Measurements from ENCODE around the gene GLCCI1.

The GLCCI1 gene

GRCh38 chr7:8121243-8121642 is 152.6 kb downstream of the GLCCI1 start:
- Histone ChIP-seq H3K9me3 (ENCODE audit: control insufficient read depth, low read length) (no peaks in the 10 kb centered on the region), H3K27me3 (ENCODE audit: control insufficient read depth, insufficient read depth, low read length, poor library complexity, severe bottlenecking) (no peaks in the 10 kb centered on the region), H3K36me3 (ENCODE audit: control insufficient read depth, insufficient read depth, low read length) (no peaks in the 10 kb centered on the region), H3K27ac (ENCODE audit: insufficient read depth, low read depth, low read length, poor library complexity, severe bottlenecking) (no peak overlapping the region), H3K4me1 (ENCODE audit: control insufficient read depth, insufficient read depth, low read length) (peaks cover 3% of the 10 kb centered on the region), H3K4me3 (ENCODE audit: insufficient read depth, low read depth, low read length) (no peak overlapping the region)
- WGBS, 2 experiments: 91 to 94% methylated on average over 3 of the region's 3 CpGs

- Histone ChIP-seq H3K4me1 (ENCODE audit: control insufficient read depth, insufficient read depth, low read length) (peaks cover 3% of the 10 kb centered on the region), H3K9me3 (ENCODE audit: control insufficient read depth, low read length) (no peaks in the 10 kb centered on the region), H3K27ac (ENCODE audit: insufficient read depth, low read depth, low read length, poor library complexity, severe bottlenecking) (no peak overlapping the region), H3K4me3 (ENCODE audit: insufficient read depth, low read depth, low read length) (no peak overlapping the region), H3K27me3 (ENCODE audit: control insufficient read depth, insufficient read depth, low read length, poor library complexity, severe bottlenecking) (no peaks in the 10 kb centered on the region), H3K36me3 (ENCODE audit: control insufficient read depth, insufficient read depth, low read length) (no peaks in the 10 kb centered on the region)
- 91 to 93% methylated on average over 8 of the region's 8 CpGs for WGBS, 2 experiments
These were observed 157.3 kb downstream of the GLCCI1 start for GRCh38 chr7:8125680-8126444.

- Histone ChIP-seq H3K27ac (ENCODE audit: insufficient read depth, low read depth, low read length, poor library complexity, severe bottlenecking) (no peak overlapping the region), H3K36me3 (ENCODE audit: control insufficient read depth, insufficient read depth, low read length) (no peaks in the 10 kb centered on the region), H3K4me1 (ENCODE audit: control insufficient read depth, insufficient read depth, low read length) (peaks cover 3% of the 10 kb centered on the region), H3K27me3 (ENCODE audit: control insufficient read depth, insufficient read depth, low read length, poor library complexity, severe bottlenecking) (no peaks in the 10 kb centered on the region), H3K9me3 (ENCODE audit: control insufficient read depth, low read length) (no peaks in the 10 kb centered on the region), H3K4me3 (ENCODE audit: insufficient read depth, low read depth, low read length) (no peak overlapping the region)
- 92 to 97% methylated on average over 2 of the region's 2 CpGs for WGBS, 2 experiments
These were observed 158.1 kb downstream of the GLCCI1 start for GRCh38 chr7:8126601-8127167.

- Histone ChIP-seq H3K27ac (ENCODE audit: insufficient read depth, low read depth, low read length, poor library complexity, severe bottlenecking) (no peak overlapping the region), H3K4me3 (ENCODE audit: insufficient read depth, low read depth, low read length) (no peak overlapping the region)
- 93 to 94% methylated on average over 12 of the region's 12 CpGs for WGBS, 2 experiments
These were observed 160.1 kb downstream of the GLCCI1 start for GRCh38 chr7:8128449-8129317.

GRCh38 chr7:8129318-8129659 is 160.7 kb downstream of the GLCCI1 start:
- H3K9me3 ChIP-seq (ENCODE audit: control insufficient read depth, low read length): no peaks in the 10 kb centered on the region
- H3K4me1 ChIP-seq (ENCODE audit: control insufficient read depth, insufficient read depth, low read length): no peaks in the 10 kb centered on the region
- no peak overlapping the region for H3K4me3 ChIP-seq (ENCODE audit: insufficient read depth, low read depth, low read length)
- WGBS, 2 experiments: 93 to 94% methylated on average over 1 of the region's 1 CpG
- no peak overlapping the region for H3K27ac ChIP-seq (ENCODE audit: insufficient read depth, low read depth, low read length, poor library complexity, severe bottlenecking)
- no peaks in the 10 kb centered on the region for H3K27me3 ChIP-seq (ENCODE audit: control insufficient read depth, insufficient read depth, low read length, poor library complexity, severe bottlenecking)
- H3K36me3 ChIP-seq (ENCODE audit: control insufficient read depth, insufficient read depth, low read length): no peaks in the 10 kb centered on the region

More at GRCh38 chr7:8128449-8129317, 160.1 kb downstream of the GLCCI1 start:
- no peaks in the 10 kb centered on the region for H3K27me3 ChIP-seq (ENCODE audit: control insufficient read depth, insufficient read depth, low read length, poor library complexity, severe bottlenecking)
- no peaks in the 10 kb centered on the region for H3K36me3 ChIP-seq (ENCODE audit: control insufficient read depth, insufficient read depth, low read length)
- no peaks in the 10 kb centered on the region for H3K4me1 ChIP-seq (ENCODE audit: control insufficient read depth, insufficient read depth, low read length)
- H3K9me3 ChIP-seq (ENCODE audit: control insufficient read depth, low read length): no peaks in the 10 kb centered on the region

- no peaks in the 10 kb centered on the region for H3K36me3 ChIP-seq (ENCODE audit: control insufficient read depth, insufficient read depth, low read length)
- H3K4me1 ChIP-seq (ENCODE audit: control insufficient read depth, insufficient read depth, low read length): no peaks in the 10 kb centered on the region
- H3K9me3 ChIP-seq (ENCODE audit: control insufficient read depth, low read length): no peaks in the 10 kb centered on the region
- whole genome bisulfite sequencing, 2 experiments: 97 to 100% methylated on average over 1 of the region's 1 CpG
- H3K27ac ChIP-seq (ENCODE audit: insufficient read depth, low read depth, low read length, poor library complexity, severe bottlenecking): no peak overlapping the region
- no peak overlapping the region for H3K4me3 ChIP-seq (ENCODE audit: insufficient read depth, low read depth, low read length)
- no peaks in the 10 kb centered on the region for H3K27me3 ChIP-seq (ENCODE audit: control insufficient read depth, insufficient read depth, low read length, poor library complexity, severe bottlenecking)
These were observed 162.1 kb downstream of the GLCCI1 start for GRCh38 chr7:8130663-8131062.

- 91 to 96% methylated on average over 5 of the region's 5 CpGs for WGBS, 2 experiments
- no peak overlapping the region for H3K27ac ChIP-seq (ENCODE audit: insufficient read depth, low read depth, low read length, poor library complexity, severe bottlenecking)
- H3K36me3 ChIP-seq (ENCODE audit: control insufficient read depth, insufficient read depth, low read length): no peaks in the 10 kb centered on the region
- H3K27me3 ChIP-seq (ENCODE audit: control insufficient read depth, insufficient read depth, low read length, poor library complexity, severe bottlenecking): no peaks in the 10 kb centered on the region
- no peaks in the 10 kb centered on the region for H3K4me1 ChIP-seq (ENCODE audit: control insufficient read depth, insufficient read depth, low read length)
- H3K9me3 ChIP-seq (ENCODE audit: control insufficient read depth, low read length): no peaks in the 10 kb centered on the region
- H3K4me3 ChIP-seq (ENCODE audit: insufficient read depth, low read depth, low read length): no peak overlapping the region
These were observed 163.4 kb downstream of the GLCCI1 start for GRCh38 chr7:8131694-8132605.

- Histone ChIP-seq H3K27me3 (ENCODE audit: control insufficient read depth, insufficient read depth, low read length, poor library complexity, severe bottlenecking) (no peaks in the 10 kb centered on the region), H3K4me3 (ENCODE audit: insufficient read depth, low read depth, low read length) (no peak overlapping the region), H3K4me1 (ENCODE audit: control insufficient read depth, insufficient read depth, low read length) (no peaks in the 10 kb centered on the region), H3K9me3 (ENCODE audit: control insufficient read depth, low read length) (no peaks in the 10 kb centered on the region), H3K36me3 (ENCODE audit: control insufficient read depth, insufficient read depth, low read length) (no peaks in the 10 kb centered on the region), H3K27ac (ENCODE audit: insufficient read depth, low read depth, low read length, poor library complexity, severe bottlenecking) (no peak overlapping the region)
- 88 to 93% methylated on average over 2 of the region's 2 CpGs for WGBS, 2 experiments
These were observed 164.7 kb downstream of the GLCCI1 start for GRCh38 chr7:8133188-8133848.

GRCh38 chr7:8134089-8134733 is 165.6 kb downstream of the GLCCI1 start:
- Histone ChIP-seq H3K27me3 (ENCODE audit: control insufficient read depth, insufficient read depth, low read length, poor library complexity, severe bottlenecking) (no peaks in the 10 kb centered on the region), H3K4me3 (ENCODE audit: insufficient read depth, low read depth, low read length) (no peak overlapping the region), H3K9me3 (ENCODE audit: control insufficient read depth, low read length) (no peaks in the 10 kb centered on the region), H3K27ac (ENCODE audit: insufficient read depth, low read depth, low read length, poor library complexity, severe bottlenecking) (no peak overlapping the region), H3K4me1 (ENCODE audit: control insufficient read depth, insufficient read depth, low read length) (no peaks in the 10 kb centered on the region), H3K36me3 (ENCODE audit: control insufficient read depth, insufficient read depth, low read length) (no peaks in the 10 kb centered on the region)
- 82 to 83% methylated on average over 8 to 9 of the region's 10 CpGs for WGBS, 2 experiments

Measured in ectodermal cell (in vitro differentiated cells).